C4-2B (cell line): ENCODE measurements around the gene FAM210A.
"Not testable (repeated sequence)": the region's sequence is repeated elsewhere in the genome, so short reads cannot be mapped to it uniquely, and the experiment has no call there.

Experiments used
- ZFX ChIP-seq: fragments of 450-650 bp; IDR thresholded peaks from 2 replicates; pipeline ENCODE4 v1.6.1; 2017
- TF ChIP-seq, protein P1 (sequence below): fragments of 450-650 bp; conservative IDR thresholded peaks from 2 replicates; pipeline ENCODE4 v1.5.1; 2017; ENCODE audit warnings: mild to moderate bottlenecking

DNA sequence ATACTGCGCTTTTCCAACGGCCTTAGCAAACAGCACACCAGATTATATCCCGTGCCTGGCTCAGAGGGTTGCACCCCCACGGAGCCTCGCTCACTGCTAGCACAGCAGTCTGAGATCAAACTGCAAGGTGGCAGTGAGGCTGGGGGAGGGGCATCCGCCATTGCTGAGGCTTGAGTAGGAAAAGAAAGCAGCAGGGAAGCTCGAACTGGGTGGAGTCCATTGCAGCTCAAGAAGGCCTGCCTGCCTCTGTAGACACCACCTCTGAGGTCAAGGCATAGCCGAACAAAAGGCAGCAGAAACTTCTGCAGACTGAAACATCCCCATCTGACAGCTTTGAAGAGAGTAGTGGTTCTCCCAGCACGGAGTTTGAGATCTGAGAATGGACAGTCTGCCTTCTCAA lies 36.3 kb downstream of the FAM210A start:
- TF ChIP-seq, protein P1, sequence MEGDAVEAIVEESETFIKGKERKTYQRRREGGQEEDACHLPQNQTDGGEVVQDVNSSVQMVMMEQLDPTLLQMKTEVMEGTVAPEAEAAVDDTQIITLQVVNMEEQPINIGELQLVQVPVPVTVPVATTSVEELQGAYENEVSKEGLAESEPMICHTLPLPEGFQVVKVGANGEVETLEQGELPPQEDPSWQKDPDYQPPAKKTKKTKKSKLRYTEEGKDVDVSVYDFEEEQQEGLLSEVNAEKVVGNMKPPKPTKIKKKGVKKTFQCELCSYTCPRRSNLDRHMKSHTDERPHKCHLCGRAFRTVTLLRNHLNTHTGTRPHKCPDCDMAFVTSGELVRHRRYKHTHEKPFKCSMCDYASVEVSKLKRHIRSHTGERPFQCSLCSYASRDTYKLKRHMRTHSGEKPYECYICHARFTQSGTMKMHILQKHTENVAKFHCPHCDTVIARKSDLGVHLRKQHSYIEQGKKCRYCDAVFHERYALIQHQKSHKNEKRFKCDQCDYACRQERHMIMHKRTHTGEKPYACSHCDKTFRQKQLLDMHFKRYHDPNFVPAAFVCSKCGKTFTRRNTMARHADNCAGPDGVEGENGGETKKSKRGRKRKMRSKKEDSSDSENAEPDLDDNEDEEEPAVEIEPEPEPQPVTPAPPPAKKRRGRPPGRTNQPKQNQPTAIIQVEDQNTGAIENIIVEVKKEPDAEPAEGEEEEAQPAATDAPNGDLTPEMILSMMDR = not testable (repeated sequence)
- TF ChIP-seq ZFX = not testable (repeated sequence)
